CD14-positive monocyte (primary cell): ENCODE data around the gene PLCXD3. TPM values are rescaled to one million over a fixed set of nuclear protein-coding genes. Genes with fewer than 3 reads are reported as not detected.

Experiments used
- DNase-seq, 3 donors: peaks; one replicate each; pipeline ENCODE4 v3.0.0-alpha.2; 2011 to 2022
- H2AFZ ChIP-seq: 2 replicates; pipeline ENCODE4 v1.6.0; 2012; ENCODE audit warnings: mild to moderate bottlenecking, low read depth, low read length, inconsistent platforms; ENCODE audit not compliant: insufficient read depth, poor library complexity, severe bottlenecking
- H3K27ac ChIP-seq, 2 donors: 1 replicate in 1 of 2; 2 replicates in 1 of 2; pipeline ENCODE4 v1.5.1; 2012 to 2013; ENCODE audit warnings: low read length in 2 of 2, control low read depth in 1 of 2, inconsistent platforms in 1 of 2, low read depth in 1 of 2, mild to moderate bottlenecking in 1 of 2
- H3K27me3 ChIP-seq, 2 donors: one replicate each; pipeline versions ENCODE4 v1.6.0 to v1.6.1; 2011 to 2013; ENCODE audit warnings: low read length in 2 of 2; ENCODE audit not compliant: control insufficient read depth in 2 of 2, insufficient read depth in 2 of 2
- H3K36me3 ChIP-seq, 2 donors: replicated peaks in 1 of 2; 1 replicate in 1 of 2; 2 replicates in 1 of 2; pipeline versions ENCODE4 v1.5.1 to v1.6.1; 2012 to 2013; ENCODE audit warnings: low read length in 2 of 2, control low read depth in 1 of 2, inconsistent platforms in 1 of 2, mild to moderate bottlenecking in 1 of 2; ENCODE audit not compliant: insufficient read depth in 2 of 2, control insufficient read depth in 1 of 2
- H3K4me1 ChIP-seq, 2 donors: 1 replicate in 1 of 2; 2 replicates in 1 of 2; pipeline versions ENCODE4 v1.5.1 to v1.6.1; 2012 to 2013; ENCODE audit warnings: low read length in 2 of 2, control low read depth in 1 of 2, inconsistent platforms in 1 of 2, mild to moderate bottlenecking in 1 of 2, moderate library complexity in 1 of 2; ENCODE audit not compliant: insufficient read depth in 2 of 2, control insufficient read depth in 1 of 2
- H3K4me2 ChIP-seq: replicated peaks from 2 replicates; pipeline ENCODE3; 2012; ENCODE audit warnings: low read length, moderate library complexity, mild to moderate bottlenecking; ENCODE audit not compliant: poor library complexity, severe bottlenecking; ENCODE audit errors: extremely low read depth
- H3K4me3 ChIP-seq, 3 experiments: fragments of 200-600 bp in 1 of 3; sonication (generic) in 1 of 3; replicated peaks in 1 of 3; 1 replicate in 2 of 3; 2 replicates in 1 of 3; pipeline ENCODE4 v1.5.1; 2011 to 2013; ENCODE audit warnings: low read length in 3 of 3, mild to moderate bottlenecking in 3 of 3, control low read depth in 2 of 3, low read depth in 2 of 3, inconsistent platforms in 1 of 3, moderate library complexity in 1 of 3
- H3K79me2 ChIP-seq: 2 replicates; pipeline ENCODE4 v1.6.0; 2012; ENCODE audit warnings: mild to moderate bottlenecking, control low read depth, inconsistent platforms, low read length, moderate library complexity; ENCODE audit not compliant: insufficient read depth
- H3K9ac ChIP-seq: 2 replicates; pipeline ENCODE4 v1.6.0; 2017; ENCODE audit warnings: low read length, mild to moderate bottlenecking; ENCODE audit not compliant: insufficient read depth, poor library complexity, severe bottlenecking
- H3K9me3 ChIP-seq, 2 donors: replicated peaks in 1 of 2; 1 replicate in 1 of 2; 2 replicates in 1 of 2; pipeline versions ENCODE4 v1.5.1 to v1.6.1; 2012 to 2013; ENCODE audit warnings: low read length in 2 of 2, control low read depth in 1 of 2; ENCODE audit not compliant: control insufficient read depth in 1 of 2, insufficient read depth in 1 of 2
- H4K20me1 ChIP-seq: 2 replicates; pipeline ENCODE4 v1.6.0; 2012; ENCODE audit warnings: mild to moderate bottlenecking, low read length, control low read depth, moderate library complexity; ENCODE audit not compliant: insufficient read depth
- H3K27ac Mint-ChIP-seq, 7 donors: one replicate each; pipeline ENCODE4 v1.8.0; 2020; ENCODE audit warnings: mild to moderate bottlenecking in 7 of 7, mixed read lengths in 7 of 7, moderate library complexity in 6 of 7, inconsistent platforms in 2 of 7
- H3K27me3 Mint-ChIP-seq, 3 donors: one replicate each; pipeline ENCODE4 v1.8.0; 2021 to 2022; ENCODE audit warnings: low read depth in 3 of 3, mild to moderate bottlenecking in 3 of 3, mixed read lengths in 3 of 3, moderate library complexity in 3 of 3, inconsistent platforms in 1 of 3
- H3K36me3 Mint-ChIP-seq, 2 donors: one replicate each; pipeline ENCODE4 v1.8.0; 2020; ENCODE audit warnings: mixed read lengths in 2 of 2, inconsistent platforms in 1 of 2, mild to moderate bottlenecking in 1 of 2
- H3K4me1 Mint-ChIP-seq: one replicate; pipeline ENCODE4 v1.8.0; 2020; ENCODE audit warnings: mild to moderate bottlenecking, mixed read lengths
- H3K4me3 Mint-ChIP-seq, 2 donors: one replicate each; pipeline ENCODE4 v1.8.0; 2020; ENCODE audit warnings: mild to moderate bottlenecking in 2 of 2, mixed read lengths in 2 of 2, moderate library complexity in 1 of 2
- H3K9me3 Mint-ChIP-seq, 7 donors: one replicate each; pipeline ENCODE4 v1.8.0; 2020 to 2022; ENCODE audit warnings: mixed read lengths in 7 of 7, mild to moderate bottlenecking in 6 of 7, moderate library complexity in 6 of 7, inconsistent platforms in 2 of 7
- WGBS: methylation state at CpG from one replicate; pipeline ENCODE4 v1.1.5; 2013; ENCODE audit warnings: missing lambda C conversion rate; ENCODE audit not compliant: insufficient coverage; 5-methylcytosine and 5-hydroxymethylcytosine counted together
- intact Hi-C, 2 donors: fragments of 100-400 bp; cut with micrococcal nuclease; formaldehyde crosslinking; loops; one replicate each; pipeline versions ENCODE4 v1.15.0 to v1.15.1; 2023
- polyA plus RNA-seq, 3 donors: library from polyadenylated mRNA; depleted of rRNA in 1 of 3; unstranded in 2 of 3; stranded (reverse) in 1 of 3; fragments of 300-500 nt in 2 of 3; fragments of >200 nt in 1 of 3; fragmentation: Illumina TruSeq in 2 of 3; gene quantifications; 1 replicate in 2 of 3; 2 replicates in 1 of 3; pipeline ENCODE4 v1.2.3, GENCODE V29; 2012 to 2021
- TF ChIP-seq, protein P1 (sequence below): fragments of 200-600 bp; IDR thresholded peaks from one replicate; pipeline ENCODE4 v1.8.0; 2022; ENCODE audit warnings: antibody characterized with exemption, mild to moderate bottlenecking

PLCXD3 gene
- polyA plus RNA-seq, 3 donors, result not detected

DNA sequence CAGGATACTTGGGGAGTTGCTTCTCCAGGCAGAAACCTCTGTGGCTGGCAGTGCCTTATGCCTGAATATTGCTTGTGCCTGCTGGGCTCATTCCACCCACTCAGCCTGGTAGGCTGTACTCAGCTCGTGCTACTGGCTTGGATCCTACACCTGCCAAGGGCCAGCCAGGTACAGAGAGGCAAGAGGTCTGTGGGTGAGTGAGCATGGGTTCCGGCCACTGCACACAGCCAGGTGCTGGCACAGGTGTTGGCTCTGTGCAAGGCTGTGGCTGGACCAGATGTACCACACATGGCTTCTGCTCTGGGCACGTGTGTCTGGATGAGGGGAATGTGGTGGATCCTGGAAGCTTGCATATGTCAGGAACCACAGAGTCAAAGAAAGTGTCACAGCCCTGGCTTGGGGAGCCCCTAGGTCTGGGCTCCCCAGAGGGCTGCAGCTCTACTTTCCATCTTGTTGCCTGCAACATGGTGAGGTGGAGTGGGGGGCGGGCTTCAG, 220.4 kb downstream of the PLCXD3 start:
- Histone ChIP-seq H2AFZ (no peak overlapping the region), H3K4me2 (no peak overlapping the region), H3K36me3 (no peaks in the 10 kb centered on the region), H4K20me1 (no peaks in the 10 kb centered on the region), H3K4me3 (no peak overlapping the region), H3K9ac (no peak overlapping the region), H3K4me1 (no peaks in the 10 kb centered on the region), H3K27me3 (no peaks in the 10 kb centered on the region), H3K27ac (no peak overlapping the region), H3K79me2 (no peaks in the 10 kb centered on the region), H3K9me3 (peaks cover 17 to 21% of the 10 kb centered on the region in 2 donors)
- TF ChIP-seq, protein P1, sequence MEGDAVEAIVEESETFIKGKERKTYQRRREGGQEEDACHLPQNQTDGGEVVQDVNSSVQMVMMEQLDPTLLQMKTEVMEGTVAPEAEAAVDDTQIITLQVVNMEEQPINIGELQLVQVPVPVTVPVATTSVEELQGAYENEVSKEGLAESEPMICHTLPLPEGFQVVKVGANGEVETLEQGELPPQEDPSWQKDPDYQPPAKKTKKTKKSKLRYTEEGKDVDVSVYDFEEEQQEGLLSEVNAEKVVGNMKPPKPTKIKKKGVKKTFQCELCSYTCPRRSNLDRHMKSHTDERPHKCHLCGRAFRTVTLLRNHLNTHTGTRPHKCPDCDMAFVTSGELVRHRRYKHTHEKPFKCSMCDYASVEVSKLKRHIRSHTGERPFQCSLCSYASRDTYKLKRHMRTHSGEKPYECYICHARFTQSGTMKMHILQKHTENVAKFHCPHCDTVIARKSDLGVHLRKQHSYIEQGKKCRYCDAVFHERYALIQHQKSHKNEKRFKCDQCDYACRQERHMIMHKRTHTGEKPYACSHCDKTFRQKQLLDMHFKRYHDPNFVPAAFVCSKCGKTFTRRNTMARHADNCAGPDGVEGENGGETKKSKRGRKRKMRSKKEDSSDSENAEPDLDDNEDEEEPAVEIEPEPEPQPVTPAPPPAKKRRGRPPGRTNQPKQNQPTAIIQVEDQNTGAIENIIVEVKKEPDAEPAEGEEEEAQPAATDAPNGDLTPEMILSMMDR, result no peak
- WGBS, result 73% methylated on average over 2 of the region's 4 CpGs
- Mint-ChIP-seq H3K27ac (no peak overlapping the region), H3K9me3 (peaks cover 1 to 11% (median 2%) of the 10 kb centered on the region in 7 donors), H3K4me1 (no peaks in the 10 kb centered on the region), H3K36me3 (no peaks in the 10 kb centered on the region), H3K27me3 (no peaks in the 10 kb centered on the region), H3K4me3 (no peak overlapping the region)
- DNase-seq, result no peak
- intact Hi-C loops, result no loop called here

DNA sequence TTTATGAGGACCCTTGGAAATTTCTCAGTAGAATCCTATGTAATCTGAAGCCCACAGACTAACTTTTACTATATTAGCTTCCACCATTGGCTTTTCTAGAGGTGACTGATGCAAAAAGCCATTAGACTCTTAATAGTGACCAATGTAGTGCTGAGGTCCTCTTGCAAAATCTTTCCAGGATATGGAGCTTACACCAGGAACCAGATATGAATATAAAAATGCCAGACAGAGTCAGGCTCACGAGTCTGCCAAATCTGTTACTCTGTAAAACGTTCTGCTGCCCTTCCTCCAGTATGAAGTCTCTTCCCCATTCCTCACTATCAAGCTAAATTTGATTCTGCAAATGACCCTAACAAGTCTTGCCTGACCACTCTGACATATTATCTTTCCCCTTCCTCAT, 223.7 kb downstream of the PLCXD3 start:
- H3K9me3 ChIP-seq, result peaks cover 15 to 17% of the 10 kb centered on the region in 2 donors
- H3K9ac ChIP-seq, result no peak overlapping the region
- no peaks in the 10 kb centered on the region for H3K27me3 ChIP-seq
- Mint-ChIP-seq H3K4me3 (no peak overlapping the region), H3K36me3 (no peaks in the 10 kb centered on the region), H3K4me1 (no peaks in the 10 kb centered on the region), H3K9me3 (peaks cover 0 to 11% (median 2%) of the 10 kb centered on the region in 7 donors), H3K27me3 (peaks cover 0 to 1% (median 0%) of the 10 kb centered on the region in 3 donors), H3K27ac (no peak overlapping the region)
- 73% methylated on average over 2 of the region's 2 CpGs for WGBS
- intact Hi-C loops, result no loop called here
- H3K36me3 ChIP-seq, result no peaks in the 10 kb centered on the region
- no peak overlapping the region for H3K4me2 ChIP-seq
- TF ChIP-seq, protein P1, result no peak
- no peak overlapping the region for H2AFZ ChIP-seq
- H3K79me2 ChIP-seq, result no peaks in the 10 kb centered on the region
- H4K20me1 ChIP-seq, result no peaks in the 10 kb centered on the region
- no peak overlapping the region for H3K4me3 ChIP-seq
- no peak for DNase-seq
- no peak overlapping the region for H3K27ac ChIP-seq
- H3K4me1 ChIP-seq, result no peaks in the 10 kb centered on the region
